NB4 (cell line): ENCODE data around the gene MAGEC1.

Experiments
- DNase-seq: peaks from one replicate; pipeline ENCODE4 v3.0.0; 2010; ENCODE audit warnings: low read depth
- H3K4me3 ChIP-seq: one replicate; pipeline ENCODE4 v1.5.1; 2011; ENCODE audit warnings: mild to moderate bottlenecking, low read depth, low read length, moderate library complexity
- CTCF ChIP-seq: IDR thresholded peaks from one replicate; pipeline ENCODE4 v1.5.1; 2012; ENCODE audit warnings: low read depth, low read length
- MAX ChIP-seq: IDR thresholded peaks from 2 replicates; pipeline ENCODE4 v1.6.1; 2011; ENCODE audit warnings: low read depth, low read length
- MYC ChIP-seq: IDR thresholded peaks from 2 replicates; pipeline ENCODE4 v1.6.1; 2011; ENCODE audit warnings: low read depth, low read length
- POLR2A ChIP-seq: IDR thresholded peaks from 2 replicates; pipeline ENCODE4 v1.6.1; 2011; ENCODE audit warnings: mild to moderate bottlenecking; ENCODE audit not compliant: insufficient read length; ENCODE audit errors: extremely low read depth

MAGEC1 gene

GRCh38 chrX:141958675-141959074, 55.0 kb downstream of the MAGEC1 start:
- TF ChIP-seq CTCF (no peak), POLR2A (no peak), MAX (no peak), MYC (no peak)
- no peak for DNase-seq
- H3K4me3 ChIP-seq = no peak overlapping the region
